NCI-H128 (cell line): ENCODE measurements around the gene APBA2.

Source experiments
- DNase-seq: peaks from one replicate; lab custom pipeline; 2025; ENCODE audit not compliant: unreplicated experiment; lab: John Stamatoyannopoulos, UW

Gene APBA2

DNA sequence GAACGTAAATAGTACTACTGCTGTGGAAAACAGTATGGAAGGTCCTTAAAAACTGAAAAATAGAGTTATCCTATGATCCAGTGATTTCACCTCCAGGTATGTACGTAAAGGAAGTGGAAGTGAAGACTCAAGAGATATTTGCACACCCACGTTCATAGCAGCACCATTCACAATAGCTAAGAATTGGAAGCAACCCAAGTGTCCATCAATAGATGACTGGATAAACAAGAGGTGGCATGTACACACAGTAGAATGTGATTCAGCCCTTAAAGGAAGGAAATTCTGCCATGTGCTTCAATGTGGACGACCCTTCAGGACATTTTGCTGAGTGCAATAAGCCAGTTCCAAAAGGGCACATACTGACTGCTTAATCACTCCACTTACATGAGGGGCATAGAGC lies 188.3 kb downstream of the APBA2 start:
- DNase-seq: no peak

DNA sequence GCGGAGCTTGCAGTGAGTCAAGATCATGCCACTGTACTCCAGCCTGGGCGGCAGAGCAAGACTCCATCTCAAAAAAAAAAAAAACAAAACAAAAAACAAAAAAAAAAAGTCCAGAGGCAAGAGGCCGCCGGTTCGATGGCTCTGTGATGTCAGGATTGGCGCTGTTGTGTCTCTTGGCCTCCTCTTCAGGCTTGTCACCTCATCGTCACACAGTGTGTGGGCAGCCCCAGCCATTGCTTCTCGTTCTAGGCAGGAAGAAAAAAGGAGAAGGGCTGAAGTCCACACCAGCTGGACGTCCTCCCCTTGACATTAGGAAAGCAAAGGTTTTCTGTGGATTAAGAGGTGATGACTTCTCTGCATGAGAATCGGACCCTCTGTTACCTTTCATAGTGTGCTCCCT lies 192.8 kb downstream of the APBA2 start:
- DNase-seq: no peak

DNA sequence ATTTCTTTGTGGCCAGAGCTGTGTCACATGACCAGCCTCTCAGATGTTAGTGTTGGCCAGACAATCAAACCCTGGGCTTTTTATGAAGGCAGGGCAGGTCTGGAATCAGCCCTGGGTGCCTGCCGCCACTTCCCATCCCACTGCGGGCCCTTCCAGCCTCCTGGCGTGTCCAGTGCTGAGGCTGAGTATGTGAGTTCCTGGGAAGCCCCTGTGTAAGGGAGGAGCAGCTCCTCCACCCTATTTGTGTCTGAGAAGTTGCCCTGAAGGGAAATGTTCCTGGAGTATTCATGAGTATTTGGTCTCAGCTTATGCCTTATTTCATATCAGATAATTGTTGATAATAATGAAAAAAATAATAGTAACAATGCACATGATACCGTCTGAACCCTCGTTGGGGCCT lies 193.7 kb downstream of the APBA2 start:
- no peak for DNase-seq

DNA sequence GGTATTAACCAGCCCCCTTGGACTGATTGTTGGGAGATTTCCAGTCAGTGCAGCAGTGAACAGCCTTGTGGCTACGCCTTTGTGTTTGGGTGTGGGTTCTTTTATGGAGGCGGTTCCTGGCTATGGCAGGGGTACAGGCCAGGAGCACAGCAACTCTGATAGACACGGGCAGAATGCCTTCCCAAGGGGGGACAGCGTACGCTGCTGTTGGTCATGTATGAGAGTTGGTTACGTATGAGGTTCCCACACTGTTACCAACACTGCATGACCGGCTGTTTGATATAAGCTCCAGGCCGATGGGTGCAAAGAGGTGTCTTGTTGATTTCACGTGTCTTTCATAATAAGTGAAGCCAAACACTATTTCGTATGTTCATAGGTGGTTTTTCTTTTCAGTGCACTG lies 196.0 kb downstream of the APBA2 start:
- DNase-seq: no peak

DNA sequence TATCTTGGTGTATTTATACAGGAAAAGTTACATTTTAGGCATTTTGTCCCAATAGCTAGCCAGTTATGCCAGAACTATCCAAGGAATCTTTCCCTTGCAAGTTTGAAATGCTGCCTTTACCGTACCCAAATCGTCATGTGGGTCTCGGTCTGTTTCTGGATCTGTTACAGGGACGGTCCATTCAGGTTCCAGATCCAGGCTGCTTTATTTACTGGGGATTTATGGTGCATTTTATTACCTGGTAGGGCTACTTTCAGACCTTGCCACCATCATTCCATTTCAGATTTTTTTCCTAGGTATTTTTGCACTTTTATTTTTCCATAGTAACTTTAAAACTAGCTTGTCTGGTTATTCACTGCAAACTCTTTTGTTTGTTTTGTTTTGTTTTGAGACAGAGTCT lies 197.4 kb downstream of the APBA2 start:
- no peak for DNase-seq

DNA sequence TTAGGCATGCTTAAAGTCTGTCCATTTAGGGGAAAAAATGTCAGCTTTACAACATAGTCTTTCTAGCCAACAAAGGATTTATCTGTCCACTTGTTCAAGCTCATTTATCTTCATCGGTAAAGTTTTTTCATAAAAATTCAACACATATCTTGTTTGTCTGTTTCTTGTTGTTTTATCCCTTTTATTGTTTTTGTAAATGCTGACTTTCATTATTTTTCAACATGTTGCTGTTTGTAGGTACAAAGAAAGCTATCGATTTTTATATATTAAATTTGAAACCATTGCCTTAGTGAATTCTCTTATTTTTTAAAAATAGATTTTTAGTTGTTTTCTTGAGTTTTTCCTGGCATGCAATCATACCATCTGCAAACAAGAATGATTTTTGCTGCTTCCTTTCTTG lies 198.1 kb downstream of the APBA2 start:
- no peak for DNase-seq

DNA sequence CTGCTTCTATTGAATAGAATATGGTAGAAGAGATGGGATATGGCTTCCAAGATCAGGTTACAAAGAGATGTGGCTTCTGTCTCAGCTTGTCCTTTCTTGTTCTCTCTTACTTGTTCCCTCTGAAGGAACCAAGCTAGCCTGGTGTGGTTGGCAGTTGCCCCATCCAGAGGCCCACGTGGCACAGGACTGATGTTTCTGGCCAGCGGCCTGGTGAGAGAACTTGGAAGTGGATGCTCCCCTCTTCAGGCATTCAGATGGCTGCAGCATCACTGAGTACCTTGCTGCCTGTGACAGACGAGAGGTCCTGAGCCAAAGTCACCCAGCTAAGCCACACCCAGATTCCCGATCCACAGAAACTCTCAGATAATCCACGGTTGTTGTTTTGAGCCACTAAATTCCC lies 200.2 kb downstream of the APBA2 start:
- DNase-seq: no peak

DNA sequence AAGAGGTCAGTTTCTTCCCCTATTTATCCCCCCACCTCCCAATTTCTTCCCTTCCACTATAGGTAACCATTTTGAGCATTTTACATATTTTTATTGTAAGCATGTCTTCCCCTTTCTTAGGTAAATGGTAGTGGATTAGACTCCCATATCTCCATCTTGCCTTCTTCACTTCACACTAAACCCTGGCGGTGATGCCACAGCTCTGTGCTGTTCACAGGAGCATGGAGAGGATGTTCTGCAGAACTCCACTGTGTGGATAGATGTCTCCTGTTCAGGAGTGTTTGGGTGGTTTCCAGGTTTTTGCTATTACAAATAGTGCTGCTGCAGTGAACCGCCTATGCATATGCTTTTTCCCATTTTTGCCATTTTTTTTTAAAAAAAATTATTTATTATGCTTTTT lies 201.1 kb downstream of the APBA2 start:
- no peak for DNase-seq

DNA sequence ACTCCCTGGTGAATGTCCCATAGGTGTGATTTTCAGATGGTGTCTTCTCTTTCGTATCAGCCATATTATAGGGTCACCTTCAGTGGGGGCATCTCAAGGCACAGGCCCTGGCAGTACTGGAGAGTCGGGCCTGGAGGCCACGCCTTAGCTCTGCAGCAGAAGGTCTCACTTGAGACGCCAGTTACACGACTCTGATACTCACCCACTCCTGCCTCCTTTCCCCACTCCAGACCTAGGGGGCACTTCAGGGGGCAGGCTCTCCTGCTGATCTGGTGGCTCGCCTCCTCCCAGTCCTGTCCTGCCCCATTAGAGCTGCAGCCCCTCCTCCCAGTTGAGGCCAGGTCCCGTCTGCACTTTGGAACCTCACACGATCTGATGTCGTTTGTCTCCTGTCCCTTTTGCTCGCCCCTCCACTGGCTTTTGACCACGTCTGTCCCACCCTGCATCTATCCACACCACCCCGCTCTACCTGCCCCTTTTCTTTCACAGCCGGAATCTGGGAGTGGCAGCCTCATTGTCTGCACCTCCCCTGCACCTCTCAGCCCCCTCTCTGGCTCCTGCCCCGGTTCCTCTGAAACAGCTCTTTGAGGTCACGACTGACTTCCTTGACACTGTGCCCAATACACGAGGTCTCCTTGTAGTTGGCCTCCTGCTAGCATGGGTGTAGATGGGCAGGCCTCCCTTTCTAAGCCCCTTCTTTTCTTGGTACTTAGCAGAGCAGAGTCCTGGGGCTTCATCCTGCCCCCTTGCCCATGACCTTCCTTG lies 201.9 kb downstream of the APBA2 start:
- DNase-seq: no peak

DNA sequence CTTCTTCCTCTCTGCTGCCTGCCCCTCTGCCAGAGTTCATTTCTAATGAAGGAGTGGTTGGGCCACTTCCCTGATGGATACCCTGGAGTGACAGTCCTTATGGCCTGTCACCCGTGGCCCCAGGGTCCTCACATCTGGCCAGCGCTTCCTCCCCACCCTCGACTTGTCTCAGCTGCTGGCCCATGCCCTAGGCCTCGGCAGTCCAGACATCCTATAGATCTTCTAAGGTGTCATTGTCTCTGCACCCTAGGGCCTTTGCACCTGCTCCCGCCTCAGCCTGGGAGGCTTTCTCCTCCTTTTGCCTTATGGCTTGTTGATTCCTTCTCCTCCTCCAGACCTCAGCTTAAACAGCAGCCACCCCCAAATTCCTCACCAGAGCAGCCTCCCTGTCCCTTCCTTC lies 202.9 kb downstream of the APBA2 start:
- no peak for DNase-seq

DNA sequence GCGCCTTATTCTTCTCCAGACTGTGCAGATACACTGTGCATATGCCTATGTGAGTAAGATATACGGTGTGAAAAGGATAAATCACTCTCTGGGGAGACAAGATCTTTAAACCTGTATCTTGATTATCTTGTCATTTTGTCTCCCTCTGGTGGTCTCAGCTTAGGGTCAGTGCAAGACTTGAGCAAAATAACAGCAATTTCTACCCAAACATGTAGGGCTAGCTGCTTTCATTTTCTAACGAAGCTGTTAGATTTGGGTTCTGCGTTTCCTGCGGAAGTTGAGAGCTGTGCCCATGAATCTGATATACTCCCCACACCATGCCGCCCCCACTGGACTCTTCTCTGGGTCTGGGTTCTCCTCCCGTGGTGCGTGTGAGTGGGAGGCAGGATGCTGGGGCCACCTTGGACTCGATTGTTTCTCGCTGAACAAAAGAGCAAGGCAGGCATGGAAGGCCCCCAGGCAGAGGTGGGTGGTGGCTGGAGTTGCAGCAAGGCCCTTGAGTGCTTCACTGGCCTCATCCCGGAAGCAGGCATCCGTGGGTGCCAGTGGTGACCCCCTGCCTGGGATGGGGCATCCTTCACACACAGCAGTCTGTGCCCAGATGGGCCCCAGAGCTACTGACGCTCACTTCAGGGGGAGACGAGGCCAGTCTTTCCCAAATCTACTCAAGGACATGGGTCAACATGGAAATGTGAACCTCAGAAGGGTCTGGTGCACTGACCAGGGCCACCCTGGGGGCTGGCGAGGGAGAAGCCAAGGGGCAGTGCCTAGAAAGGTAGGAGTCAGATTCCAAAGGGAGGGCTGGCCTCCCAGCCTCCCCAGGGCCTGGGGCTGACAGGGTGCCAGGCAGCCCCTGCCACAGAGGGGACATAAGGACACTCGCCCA lies 204.2 kb downstream of the APBA2 start:
- DNase-seq: no peak

DNA sequence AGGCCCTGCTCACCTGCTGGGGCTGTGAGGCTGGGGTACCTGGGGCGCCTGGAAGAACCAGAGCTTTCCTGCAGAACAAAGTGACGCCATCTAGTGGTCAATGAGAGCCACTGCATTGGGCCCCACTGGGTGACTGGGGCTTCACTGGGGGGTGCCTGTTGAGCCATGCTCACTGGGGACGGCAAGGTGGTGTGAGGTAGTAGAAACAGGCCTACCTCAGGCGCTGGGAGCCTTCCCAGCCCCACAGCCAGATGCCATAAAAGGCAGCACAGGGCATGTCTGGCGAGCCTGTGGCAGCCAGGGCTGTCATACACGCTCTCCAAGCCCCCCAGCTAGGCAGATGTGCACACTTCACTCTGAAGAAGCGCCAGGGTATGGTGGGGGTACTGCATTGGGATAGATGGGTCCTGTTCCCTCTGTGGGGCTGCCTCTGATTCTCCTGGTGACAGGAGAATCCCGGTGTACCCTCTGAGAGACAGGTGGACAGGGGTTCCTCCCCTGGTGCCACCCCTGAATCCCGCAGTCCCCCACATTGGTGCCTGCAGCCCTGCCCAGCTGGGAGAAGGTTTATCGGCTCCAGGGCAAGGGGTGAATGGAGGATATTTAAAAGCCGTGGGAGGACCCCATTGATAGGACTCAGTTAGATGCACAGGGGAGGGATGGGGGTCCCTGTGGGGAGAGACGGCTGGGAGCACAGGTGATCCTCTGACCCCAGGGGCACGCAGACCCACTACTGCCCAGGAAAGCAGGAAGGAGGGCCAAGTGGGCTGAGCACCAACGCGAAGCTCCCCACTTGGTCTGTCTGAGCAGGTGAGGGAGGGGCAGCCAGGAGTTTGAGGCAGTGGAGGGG lies 205.1 kb downstream of the APBA2 start:
- DNase-seq: no peak

DNA sequence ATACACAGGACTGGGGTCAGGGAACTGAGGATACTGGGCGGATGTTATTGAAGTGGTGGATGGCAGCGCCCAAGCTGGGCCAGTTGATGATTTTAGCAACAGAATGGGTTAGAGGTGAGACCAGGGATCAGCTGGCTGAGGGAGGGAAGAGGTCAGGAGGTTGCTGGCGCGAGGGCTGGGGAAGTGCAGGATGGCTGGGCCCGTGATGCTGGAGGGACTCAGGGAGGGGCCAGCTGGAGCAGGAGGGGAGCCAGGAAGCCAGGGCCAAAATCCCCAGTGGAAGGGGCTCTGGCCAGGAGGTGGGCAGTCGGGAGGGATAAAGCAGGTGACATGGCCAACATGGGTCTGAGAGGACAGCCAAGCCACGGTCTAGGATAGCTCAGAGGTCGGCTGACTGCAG lies 205.9 kb downstream of the APBA2 start:
- no peak for DNase-seq

DNA sequence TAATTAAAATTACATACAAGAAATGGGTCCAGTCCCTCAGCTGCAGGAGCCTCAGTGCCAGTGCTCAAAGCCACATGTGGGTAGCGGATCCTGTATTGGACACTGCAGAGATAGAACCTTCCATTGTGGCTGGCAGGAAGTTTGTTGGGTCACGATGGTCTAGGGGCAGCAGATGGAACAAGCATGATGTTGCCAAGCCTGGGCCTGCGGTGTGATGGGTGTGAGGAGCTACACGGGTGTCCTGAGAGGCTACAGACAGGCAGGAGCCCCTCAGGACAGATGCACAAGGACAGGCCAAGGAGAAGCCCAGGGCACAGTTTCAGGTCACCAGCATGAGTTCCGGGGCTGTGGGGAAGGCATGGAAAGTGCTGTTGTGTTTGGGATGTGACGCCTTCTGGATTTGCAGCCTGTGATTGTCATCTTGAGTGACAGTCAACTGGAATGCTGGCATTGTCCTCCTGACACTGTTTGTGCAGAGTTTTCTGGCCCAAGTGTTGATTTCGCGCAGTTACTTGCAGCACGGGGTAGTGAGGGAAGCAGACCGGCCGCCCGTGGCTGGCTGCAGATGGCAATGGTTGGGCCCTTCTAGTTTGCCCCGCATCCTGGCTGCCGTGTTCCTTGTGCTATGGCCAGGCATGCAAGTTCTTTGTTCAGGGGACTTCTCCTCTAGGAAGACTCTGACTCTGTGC lies 206.7 kb downstream of the APBA2 start:
- no peak for DNase-seq

DNA sequence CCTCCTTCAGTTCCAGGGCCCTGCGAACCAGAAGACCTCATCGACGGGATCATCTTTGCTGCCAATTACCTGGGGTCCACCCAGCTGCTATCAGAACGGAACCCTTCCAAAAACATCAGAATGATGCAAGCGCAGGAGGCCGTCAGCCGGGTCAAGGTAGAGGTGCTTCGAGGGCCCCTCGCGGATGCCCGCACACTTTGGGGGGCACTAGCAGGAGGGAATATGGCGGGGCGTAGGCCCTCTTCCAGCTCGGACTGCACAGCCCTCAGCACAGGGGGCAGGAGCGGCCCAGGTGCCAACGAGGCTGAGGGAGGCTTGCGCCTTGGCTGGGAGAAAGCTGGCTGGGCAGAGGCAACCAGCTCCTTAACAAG lies 207.3 kb downstream of the APBA2 start:
- DNase-seq: no peak

DNA sequence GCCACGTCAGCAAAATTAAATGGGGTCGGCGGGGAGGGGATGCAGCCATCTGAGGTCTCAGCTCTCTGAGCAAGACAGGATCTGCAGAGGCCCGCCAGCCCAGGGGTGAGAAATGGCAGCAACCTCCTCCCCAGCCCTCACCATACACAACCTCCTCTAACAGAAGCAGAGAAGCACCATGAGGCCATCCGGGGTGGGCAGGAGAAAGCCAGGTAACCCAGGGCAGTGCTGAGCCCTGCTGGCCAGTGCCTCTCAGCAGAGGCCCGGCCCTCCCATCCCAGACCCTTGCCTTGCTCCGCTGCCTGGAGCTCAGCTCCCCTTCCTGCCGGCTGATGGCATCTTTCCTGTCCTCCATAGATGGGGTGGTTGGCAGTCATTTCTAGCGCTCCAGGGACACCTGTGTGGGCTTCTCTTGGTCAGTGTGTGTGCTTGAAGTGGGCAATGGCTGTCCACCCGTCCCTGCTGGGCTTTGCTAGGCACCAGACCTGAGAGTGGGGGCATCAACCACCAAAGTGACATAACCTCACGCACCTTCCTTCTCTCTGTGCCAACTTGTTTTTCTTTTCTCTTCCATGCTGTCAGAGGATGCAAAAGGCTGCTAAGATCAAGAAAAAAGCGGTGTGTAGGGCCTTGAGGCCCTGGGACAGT lies 208.0 kb downstream of the APBA2 start:
- DNase-seq: no peak

DNA sequence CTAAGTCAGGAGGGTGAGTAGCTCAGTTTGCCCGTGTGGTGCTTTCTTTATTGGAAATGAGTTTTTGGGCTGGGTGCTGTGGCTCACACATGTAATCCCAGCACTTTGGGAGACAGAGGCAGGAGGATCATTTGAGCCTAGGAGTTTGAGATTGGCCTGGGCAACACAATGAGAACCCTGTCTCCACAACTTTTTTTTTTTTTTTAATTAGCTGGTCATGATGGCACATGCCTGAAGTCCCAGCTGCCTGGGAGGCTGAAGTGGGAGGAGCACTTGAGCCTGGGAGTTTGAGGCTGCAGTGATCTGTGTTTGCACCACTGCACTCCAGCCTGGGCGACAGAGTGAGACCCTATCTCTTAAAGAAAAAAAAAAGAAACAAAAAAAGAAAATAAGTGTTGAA lies 208.9 kb downstream of the APBA2 start:
- no peak for DNase-seq

DNA sequence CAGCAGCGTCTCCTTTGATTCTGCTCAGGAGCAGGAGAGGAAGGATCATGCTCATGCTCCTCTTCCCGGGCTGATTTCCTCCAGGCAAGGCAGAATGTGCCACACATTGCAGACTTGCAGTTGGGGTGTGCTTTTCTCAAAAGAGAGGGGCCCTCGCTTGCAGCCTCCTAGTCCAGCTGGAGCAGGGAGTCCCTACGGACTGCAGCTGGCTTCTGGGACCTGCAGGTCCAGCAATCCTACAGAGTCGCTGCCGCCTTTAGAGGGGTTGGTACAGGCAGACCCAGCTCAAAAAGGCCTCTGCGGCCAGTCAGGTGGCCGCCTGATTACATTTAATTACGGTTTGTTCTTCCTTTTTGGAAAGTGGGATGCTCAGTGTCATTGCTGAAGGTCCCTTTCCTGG lies 210.0 kb downstream of the APBA2 start:
- no peak for DNase-seq

DNA sequence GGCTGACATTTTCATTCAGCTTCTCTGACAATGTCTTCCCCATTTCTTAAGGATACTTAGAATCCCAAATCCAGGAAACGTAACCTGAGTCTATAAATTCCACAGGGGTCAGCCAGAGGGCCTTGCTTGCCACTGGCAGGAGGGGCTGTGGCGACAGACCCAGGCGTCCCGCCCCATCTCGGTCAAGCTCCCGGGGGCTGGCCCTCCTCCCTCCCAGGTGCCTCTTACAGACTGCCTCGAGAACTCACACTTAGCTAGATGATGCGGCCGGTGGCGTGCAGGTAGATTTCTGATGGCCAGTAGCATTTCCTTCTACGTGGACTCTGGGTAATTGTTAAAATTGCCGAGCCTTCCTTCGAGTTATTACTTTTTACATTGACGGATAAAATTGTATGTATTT lies 211.4 kb downstream of the APBA2 start:
- DNase-seq: no peak

DNA sequence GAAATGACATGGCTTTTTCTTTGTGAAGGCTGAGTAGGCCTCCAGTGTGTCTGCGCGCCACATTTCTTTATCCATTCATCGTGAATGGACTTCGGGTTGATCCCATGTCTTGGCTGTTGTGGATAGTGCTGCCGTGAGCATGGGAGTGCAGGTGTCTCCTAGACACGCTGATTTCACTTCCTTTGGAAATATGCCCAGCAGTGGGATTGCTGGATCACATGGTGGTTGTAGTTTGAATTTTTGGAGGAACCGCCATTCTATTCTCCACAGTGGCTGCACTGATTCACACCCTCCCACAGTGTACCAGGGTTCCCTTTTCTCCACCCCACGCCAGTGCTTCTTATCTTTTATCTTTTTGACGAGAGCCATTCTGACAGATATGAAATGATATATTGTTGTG lies 212.2 kb downstream of the APBA2 start:
- no peak for DNase-seq

DNA sequence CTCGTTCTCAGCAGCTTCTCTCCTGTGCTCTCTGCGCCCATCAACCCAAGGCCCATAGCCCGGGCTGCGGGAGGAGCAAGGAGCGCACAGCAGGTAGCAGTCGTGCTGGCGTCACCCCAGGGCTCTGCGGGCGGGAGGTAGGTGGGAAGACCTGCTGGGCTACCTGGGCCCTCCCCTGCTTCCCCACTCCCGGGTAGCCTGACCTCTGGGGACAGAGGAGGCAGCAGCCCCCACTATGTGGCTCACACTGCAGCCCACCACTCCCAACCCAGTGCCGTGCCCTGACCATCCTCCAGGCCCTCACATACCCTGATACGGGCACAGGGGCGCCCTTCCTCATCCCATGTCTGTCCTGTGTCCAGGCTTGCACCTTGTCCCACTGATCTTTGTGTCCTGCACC lies 212.9 kb downstream of the APBA2 start:
- no peak for DNase-seq
